ENCODE data around the gene FRRS1L. TPM values are rescaled to one million over a fixed set of nuclear protein-coding genes. Genes with fewer than 3 reads are reported as not detected.

The FRRS1L gene
- total and polyA plus RNA-seq, 2 of the 4 experiments (the other 2 are of a cell fraction) = under 0.01 to 0.05 TPM

- no peak overlapping the region for H2AK5ac ChIP-seq (ENCODE audit: low read depth, low read length)
- no peak overlapping the region for H3K4ac ChIP-seq (ENCODE audit: low read depth, low read length)
- dilution Hi-C loops (cut with HindIII; ENCODE audit: low sequenced_read_pairs, unreplicated experiment) = no loop called here
- DNase-seq = peak; percentile 59
- peaks cover 29% of the 10 kb centered on the region for H3K27me3 ChIP-seq (ENCODE audit: control insufficient read depth, insufficient read depth, low read length)
- H4K20me1 ChIP-seq (ENCODE audit: insufficient read depth, low read length) = no peaks in the 10 kb centered on the region
- no peak overlapping the region for H2AK9ac ChIP-seq (replicated peaks; ENCODE audit: low read depth, low read length, poor library complexity)
- no peaks in the 10 kb centered on the region for H3K79me1 ChIP-seq (ENCODE audit: low read depth in 1 of 2, low read length in 2 of 2)
- no peak overlapping the region for H3K4me3 ChIP-seq (ENCODE audit: insufficient read depth, low read depth, low read length)
- no peak overlapping the region for H2BK5ac ChIP-seq (ENCODE audit: low read depth, low read length, poor library complexity, severe bottlenecking)
- no peak overlapping the region for H2AFZ ChIP-seq (replicated peaks; ENCODE audit: low read length, poor library complexity)
- in situ Hi-C loops (cut with MboI; ENCODE audit: low sequenced_read_pairs) = no loop called here
- CTCF ChIA-PET = interaction anchor here (1.2 kb wide), 1 partner anchor 11 kb away, joined by 4 read pairs; no protein-coding TSS in a partner anchor
- H3K27ac ChIP-seq (ENCODE audit: insufficient read depth, low read length) = no peak overlapping the region
- H3K56ac ChIP-seq (ENCODE audit: extremely low read depth, insufficient read depth, low read length) = no peak overlapping the region
- no peak overlapping the region for H3K23ac ChIP-seq (ENCODE audit: low read depth, low read length)
- H4K5ac ChIP-seq (ENCODE audit: low read depth, low read length) = no peak overlapping the region
- no peaks in the 10 kb centered on the region for H3K9me3 ChIP-seq (ENCODE audit: control insufficient read depth, insufficient read depth, low read length)
- no TSS peak for BruUV-seq (replicated peaks)
- ATAC-seq (ENCODE audit: low read depth) = no peak
- H3K36me3 ChIP-seq (ENCODE audit: control insufficient read depth, insufficient read depth, low read length) = no peaks in the 10 kb centered on the region
- no peak overlapping the region for H3K18ac ChIP-seq (ENCODE audit: low read depth, low read length)
- no peak overlapping the region for H2BK20ac ChIP-seq (ENCODE audit: low read depth, low read length)
- no peak overlapping the region for H2BK120ac ChIP-seq (ENCODE audit: low read depth, low read length)
- no peak overlapping the region for H2BK15ac ChIP-seq (ENCODE audit: low read depth, low read length)
- no peak overlapping the region for H3K4me2 ChIP-seq (ENCODE audit: low read depth, low read length)
- no peak overlapping the region for H4K8ac ChIP-seq (ENCODE audit: low read depth in 2 of 2, low read length in 2 of 2)
- WGBS, 2 experiments (ENCODE audit: extremely low coverage in 2 of 2, insufficient read length in 1 of 2) = 100% methylated on average over 1 of the region's 3 CpGs; no CpG with 5 or more reads in 1 of the 2 experiments
- H3K4me1 ChIP-seq (ENCODE audit: control insufficient read depth, insufficient read depth, low read length) = no peaks in the 10 kb centered on the region
- POLR2A ChIA-PET (ENCODE audit: unreplicated experiment) = no interaction called here
- no peak overlapping the region for H3K14ac ChIP-seq (replicated peaks; ENCODE audit: low read depth, low read length)
- TF ChIP-seq CEBPB (IDR thresholded peaks at IDR 0.05; ENCODE audit: low read depth, low read length) = no peak
- no peak for TF ChIP-seq CTCF (conservative IDR thresholded peaks at IDR 0.05; ENCODE audit: low read depth, low read length)
- TF ChIP-seq RCOR1 (IDR thresholded peaks at IDR 0.05; ENCODE audit: insufficient replicate concordance, low read length) = no peak
- TF ChIP-seq POLR2A (IDR thresholded peaks at IDR 0.05; ENCODE audit: low read depth, low read length) = no peak
- H3K9me1 ChIP-seq (ENCODE audit: insufficient read depth, low read length) = no peaks in the 10 kb centered on the region
- H3K9ac ChIP-seq (ENCODE audit: low read depth, low read length) = no peak overlapping the region
- intact Hi-C loops (cut with micrococcal nuclease) = no loop called here
- no peak overlapping the region for H4K91ac ChIP-seq (ENCODE audit: insufficient read depth, low read depth, low read length)
Observed at GRCh38 chr9:109171926-109172325, 4.9 kb upstream of the FRRS1L start.

All from IMR-90 (cell line).